Epithelial cell of alveolus of lung (primary cell): ENCODE results near the gene IL22RA1. TPM values are rescaled to one million over a fixed set of nuclear protein-coding genes. Genes with fewer than 3 reads are reported as not detected.

ENCODE experiments used
- total RNA-seq: library from RNA; depleted of rRNA; stranded (reverse); fragments of >200 nt; gene quantifications from 2 replicates; pipeline ENCODE4 v1.2.1, GENCODE V29; 2015

Gene IL22RA1, protein sequence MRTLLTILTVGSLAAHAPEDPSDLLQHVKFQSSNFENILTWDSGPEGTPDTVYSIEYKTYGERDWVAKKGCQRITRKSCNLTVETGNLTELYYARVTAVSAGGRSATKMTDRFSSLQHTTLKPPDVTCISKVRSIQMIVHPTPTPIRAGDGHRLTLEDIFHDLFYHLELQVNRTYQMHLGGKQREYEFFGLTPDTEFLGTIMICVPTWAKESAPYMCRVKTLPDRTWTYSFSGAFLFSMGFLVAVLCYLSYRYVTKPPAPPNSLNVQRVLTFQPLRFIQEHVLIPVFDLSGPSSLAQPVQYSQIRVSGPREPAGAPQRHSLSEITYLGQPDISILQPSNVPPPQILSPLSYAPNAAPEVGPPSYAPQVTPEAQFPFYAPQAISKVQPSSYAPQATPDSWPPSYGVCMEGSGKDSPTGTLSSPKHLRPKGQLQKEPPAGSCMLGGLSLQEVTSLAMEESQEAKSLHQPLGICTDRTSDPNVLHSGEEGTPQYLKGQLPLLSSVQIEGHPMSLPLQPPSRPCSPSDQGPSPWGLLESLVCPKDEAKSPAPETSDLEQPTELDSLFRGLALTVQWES
- not detected in 2 replicates for total RNA-seq

GRCh38 chr1:24142546-24143534, at the start of gene IL22RA1:
TSS of gene IL22RA1 (minus strand) at chr1:24143140. CDS start at chr1:24143082, 58 bp downstream.

GRCh38 chr1:24186993-24187790, 44.3 kb upstream of the IL22RA1 start, which contains the start of gene IFNLR1:
TSS of gene IFNLR1 (minus strand) at chr1:24187289. CDS start at chr1:24187248, 41 bp downstream.

DNA sequence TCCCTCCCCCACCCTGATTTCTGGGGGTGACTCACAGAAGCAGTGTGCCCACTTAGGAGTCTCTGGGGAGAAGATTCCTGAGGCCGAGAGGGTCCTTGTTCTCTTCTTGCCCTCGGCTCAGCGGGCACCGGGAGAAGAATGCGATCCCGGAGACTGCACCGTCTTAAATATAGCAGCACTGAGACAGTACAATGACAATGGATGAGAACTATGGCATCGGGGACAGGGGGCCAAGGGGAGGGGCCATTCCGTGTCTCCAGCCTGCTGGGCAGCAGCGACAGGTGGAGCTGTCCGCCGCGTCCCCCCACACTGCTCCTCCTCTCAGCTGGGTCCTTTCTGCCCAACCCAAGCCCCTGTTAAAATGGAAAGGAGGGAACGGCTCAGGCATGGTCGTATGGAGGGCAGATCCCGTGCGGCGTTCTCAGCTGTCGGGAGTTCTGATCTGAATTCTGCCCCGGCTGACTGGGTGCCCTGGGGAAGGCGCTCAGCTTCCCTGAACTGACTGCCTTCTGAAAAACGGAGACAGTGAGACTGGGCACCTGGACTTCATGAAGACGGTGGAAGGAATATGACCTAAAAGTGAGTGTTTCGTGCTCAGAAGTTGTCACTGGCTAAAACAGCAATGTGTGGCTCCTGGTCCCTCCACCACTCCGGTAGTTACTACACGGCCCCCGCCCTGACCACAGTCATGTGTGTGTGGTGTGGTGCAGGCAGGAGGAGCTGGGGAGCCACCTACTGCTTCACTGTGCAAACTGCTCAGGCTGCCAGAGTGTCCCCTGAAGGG, 30.8 kb downstream of the IL22RA1 start, which contains the start of gene MYOM3:
Gene MYOM3, minus strand, starts transcription at position 140 of the 784 bp plus-strand sequence. CDS start 3,499 bp downstream, outside the sequence.

Other genes starting within 250 kb of the IL22RA1 start
- gene CNR2, start 229.8 kb downstream of the IL22RA1 start, total RNA-seq: not detected in 2 replicates
- 64.8 and 73.3 TPM in 2 replicates for gene PNRC2, start 183.3 kb downstream of the IL22RA1 start, total RNA-seq
- 59.6 and 62.2 TPM in 2 replicates for gene SRSF10, start 162.8 kb downstream of the IL22RA1 start, total RNA-seq
- 0.08 and 0.13 TPM in 2 replicates for gene MYOM3, start 31.0 kb downstream of the IL22RA1 start, total RNA-seq
- 0.78 TPM in 1 of 2 replicates, not detected in the other for gene IFNLR1, start 44.1 kb upstream of the IL22RA1 start, total RNA-seq
- 0.13 TPM in 1 of 2 replicates, not detected in the other for gene GRHL3, start 176.2 kb upstream of the IL22RA1 start, total RNA-seq